Gastroesophageal sphincter (tissue), 3 donors: ENCODE results near the gene APLP2.

ENCODE experiments used
- CTCF ChIP-seq, 4 experiments: fragments of 200-600 bp in 2 of 4; fragments of 450-650 bp in 2 of 4; sonication (generic) in 1 of 4; IDR thresholded peaks; one replicate each; pipeline ENCODE4 v1.5.1; 2017 to 2019; ENCODE audit warnings: antibody characterized with exemption in 4 of 4, mild to moderate bottlenecking in 2 of 4, moderate library complexity in 2 of 4
- POLR2A ChIP-seq, 2 donors: fragments of 450-650 bp; IDR thresholded peaks; one replicate each; pipeline ENCODE4 v1.6.1; 2017; ENCODE audit warnings: antibody characterized with exemption in 2 of 2, mild to moderate bottlenecking in 2 of 2, moderate library complexity in 1 of 2
- POLR2AphosphoS5 ChIP-seq: sonication (generic); formaldehyde crosslinking; IDR thresholded peaks from one replicate; pipeline ENCODE4 v1.6.1; 2017; ENCODE audit warnings: antibody characterized with exemption

GRCh38 chr11:130145975-130146776 is 76.5 kb downstream of the APLP2 start:
- TF ChIP-seq POLR2A (IDR thresholded peaks at IDR 0.05): no peak
- peak in 1 of 4 experiments; percentile 36 for TF ChIP-seq CTCF (IDR thresholded peaks at IDR 0.05)
- TF ChIP-seq POLR2AphosphoS5: no peak
